ENCODE measurements around the gene BRF1. TPM values are rescaled to one million over a fixed set of nuclear protein-coding genes. Genes with fewer than 3 reads are reported as not detected.

BRF1 gene
- total RNA-seq, 1 experiment from 2014 or later: 41.2 TPM

- Histone ChIP-seq H2AFZ (ENCODE audit: low read depth, low read length, poor library complexity, severe bottlenecking) (no peak overlapping the region), H4K20me1 (ENCODE audit: insufficient read depth) (no peaks in the 10 kb centered on the region), H3K27ac (ENCODE audit: low read depth, low read length) (no peak overlapping the region), H3K79me2 (ENCODE audit: insufficient read depth, low read length) (peaks cover 4% of the 10 kb centered on the region), H3K36me3 (ENCODE audit: control insufficient read depth in 1 of 2, insufficient read depth in 2 of 2, low read length in 2 of 2) (peaks cover 1 to 2% of the 10 kb centered on the region in 2 experiments; a peak in 1 of 4 replicates), H3K9ac (ENCODE audit: low read length) (no peak overlapping the region), H3K9me2 (ENCODE audit: insufficient read depth) (no peaks in the 10 kb centered on the region), H3K9me3 (ENCODE audit: control insufficient read depth in 1 of 2, insufficient read depth in 1 of 2, low read depth in 1 of 2, low read length in 2 of 2) (no peaks in the 10 kb centered on the region), H3K4me2 (ENCODE audit: low read length) (no peak overlapping the region), H3K4me3 (replicated peaks in 1 of 2; ENCODE audit: low read depth in 1 of 2, low read length in 2 of 2) (no peak overlapping the region), H3K27me3 (ENCODE audit: insufficient read depth, low read length) (no peaks in the 10 kb centered on the region), H3K4me1 (ENCODE audit: control insufficient read depth in 1 of 2, insufficient read depth in 2 of 2, low read length in 2 of 2) (no peaks in the 10 kb centered on the region)
- POLR2A ChIA-PET: no interaction called here
- RAD21 ChIA-PET (ENCODE audit: low non-redundant PET in 1 of 2, low total read pairs in 2 of 2, uncharacterized antibody in 2 of 2, unreplicated experiment in 2 of 2): no interaction called here
- CTCF ChIA-PET: no interaction called here
- TF ChIP-seq CBX3 (IDR thresholded peaks at IDR 0.05; ENCODE audit: low read depth) (no peak), JUND (IDR thresholded peaks at IDR 0.05) (no peak), REST (IDR thresholded peaks at IDR 0.05; ENCODE audit: low read depth) (no peak), SIN3A (IDR thresholded peaks at IDR 0.05; ENCODE audit: low read depth) (no peak), CTCF (IDR thresholded peaks at IDR 0.05 in 2 of 3, conservative IDR thresholded peaks at IDR 0.05 in 1 of 3; ENCODE audit: borderline replicate concordance in 1 of 3, insufficient read depth in 1 of 3, low read depth in 2 of 3, low read length in 2 of 3) (no peak), ZBTB33 (IDR thresholded peaks at IDR 0.05; ENCODE audit: extremely low read depth, insufficient replicate concordance, low read length) (no peak), EGR1 (IDR thresholded peaks at IDR 0.05; ENCODE audit: low read depth) (no peak), POLR2AphosphoS5 (IDR thresholded peaks at IDR 0.05; ENCODE audit: low read depth, low read length) (no peak), ZFX (IDR thresholded peaks at IDR 0.05) (no peak), TCF7L2 (IDR thresholded peaks at IDR 0.05; ENCODE audit: borderline replicate concordance, extremely low read depth, insufficient read depth, insufficient read length) (no peak)
- BruUV-seq (replicated peaks): no TSS peak
- ATAC-seq: no peak
- DNase-seq (ENCODE audit: low read depth, low spot score): no peak
- intact Hi-C loops (cut with micrococcal nuclease): no loop called here
Measured at GRCh38 chr14:105228562-105228961, 72.2 kb downstream of the BRF1 start.

Measured in HCT116 (cell line).